ENCODE measurements around the gene XKR7.

- TF ChIP-seq CTCF (IDR thresholded peaks at IDR 0.05) (no peak), EZH2 (IDR thresholded peaks at IDR 0.05) (no peak), EZH2phosphoT487 (IDR thresholded peaks at IDR 0.05) (no peak)
Observed at GRCh38 chr20:31974296-31974695, 6.3 kb downstream of the XKR7 start.

Data from neural progenitor cell (in vitro differentiated cells).